CD14-positive monocyte (primary cell): ENCODE data around the gene BBS9. TPM values are rescaled to one million over a fixed set of nuclear protein-coding genes. Genes with fewer than 3 reads are reported as not detected.

Experiments
- DNase-seq, 3 donors: peaks; one replicate each; pipeline ENCODE4 v3.0.0-alpha.2; 2011 to 2022
- H2AFZ ChIP-seq: 2 replicates; pipeline ENCODE4 v1.6.0; 2012; ENCODE audit warnings: mild to moderate bottlenecking, low read depth, low read length, inconsistent platforms; ENCODE audit not compliant: insufficient read depth, poor library complexity, severe bottlenecking
- H3K27ac ChIP-seq, 2 donors: 1 replicate in 1 of 2; 2 replicates in 1 of 2; pipeline ENCODE4 v1.5.1; 2012 to 2013; ENCODE audit warnings: low read length in 2 of 2, control low read depth in 1 of 2, inconsistent platforms in 1 of 2, low read depth in 1 of 2, mild to moderate bottlenecking in 1 of 2
- H3K27me3 ChIP-seq, 2 donors: one replicate each; pipeline versions ENCODE4 v1.6.0 to v1.6.1; 2011 to 2013; ENCODE audit warnings: low read length in 2 of 2; ENCODE audit not compliant: control insufficient read depth in 2 of 2, insufficient read depth in 2 of 2
- H3K36me3 ChIP-seq, 2 donors: replicated peaks in 1 of 2; 1 replicate in 1 of 2; 2 replicates in 1 of 2; pipeline versions ENCODE4 v1.5.1 to v1.6.1; 2012 to 2013; ENCODE audit warnings: low read length in 2 of 2, control low read depth in 1 of 2, inconsistent platforms in 1 of 2, mild to moderate bottlenecking in 1 of 2; ENCODE audit not compliant: insufficient read depth in 2 of 2, control insufficient read depth in 1 of 2
- H3K4me1 ChIP-seq, 2 donors: 1 replicate in 1 of 2; 2 replicates in 1 of 2; pipeline versions ENCODE4 v1.5.1 to v1.6.1; 2012 to 2013; ENCODE audit warnings: low read length in 2 of 2, control low read depth in 1 of 2, inconsistent platforms in 1 of 2, mild to moderate bottlenecking in 1 of 2, moderate library complexity in 1 of 2; ENCODE audit not compliant: insufficient read depth in 2 of 2, control insufficient read depth in 1 of 2
- H3K4me2 ChIP-seq: replicated peaks from 2 replicates; pipeline ENCODE3; 2012; ENCODE audit warnings: low read length, moderate library complexity, mild to moderate bottlenecking; ENCODE audit not compliant: poor library complexity, severe bottlenecking; ENCODE audit errors: extremely low read depth
- H3K4me3 ChIP-seq, 3 experiments: fragments of 200-600 bp in 1 of 3; sonication (generic) in 1 of 3; replicated peaks in 1 of 3; 1 replicate in 2 of 3; 2 replicates in 1 of 3; pipeline ENCODE4 v1.5.1; 2011 to 2013; ENCODE audit warnings: low read length in 3 of 3, mild to moderate bottlenecking in 3 of 3, control low read depth in 2 of 3, low read depth in 2 of 3, inconsistent platforms in 1 of 3, moderate library complexity in 1 of 3
- H3K79me2 ChIP-seq: 2 replicates; pipeline ENCODE4 v1.6.0; 2012; ENCODE audit warnings: mild to moderate bottlenecking, control low read depth, inconsistent platforms, low read length, moderate library complexity; ENCODE audit not compliant: insufficient read depth
- H3K9ac ChIP-seq: 2 replicates; pipeline ENCODE4 v1.6.0; 2017; ENCODE audit warnings: low read length, mild to moderate bottlenecking; ENCODE audit not compliant: insufficient read depth, poor library complexity, severe bottlenecking
- H3K9me3 ChIP-seq, 2 donors: replicated peaks in 1 of 2; 1 replicate in 1 of 2; 2 replicates in 1 of 2; pipeline versions ENCODE4 v1.5.1 to v1.6.1; 2012 to 2013; ENCODE audit warnings: low read length in 2 of 2, control low read depth in 1 of 2; ENCODE audit not compliant: control insufficient read depth in 1 of 2, insufficient read depth in 1 of 2
- H4K20me1 ChIP-seq: 2 replicates; pipeline ENCODE4 v1.6.0; 2012; ENCODE audit warnings: mild to moderate bottlenecking, low read length, control low read depth, moderate library complexity; ENCODE audit not compliant: insufficient read depth
- H3K27ac Mint-ChIP-seq, 7 donors: one replicate each; pipeline ENCODE4 v1.8.0; 2020; ENCODE audit warnings: mild to moderate bottlenecking in 7 of 7, mixed read lengths in 7 of 7, moderate library complexity in 6 of 7, inconsistent platforms in 2 of 7
- H3K27me3 Mint-ChIP-seq, 3 donors: one replicate each; pipeline ENCODE4 v1.8.0; 2021 to 2022; ENCODE audit warnings: low read depth in 3 of 3, mild to moderate bottlenecking in 3 of 3, mixed read lengths in 3 of 3, moderate library complexity in 3 of 3, inconsistent platforms in 1 of 3
- H3K36me3 Mint-ChIP-seq, 2 donors: one replicate each; pipeline ENCODE4 v1.8.0; 2020; ENCODE audit warnings: mixed read lengths in 2 of 2, inconsistent platforms in 1 of 2, mild to moderate bottlenecking in 1 of 2
- H3K4me1 Mint-ChIP-seq: one replicate; pipeline ENCODE4 v1.8.0; 2020; ENCODE audit warnings: mild to moderate bottlenecking, mixed read lengths
- H3K4me3 Mint-ChIP-seq, 2 donors: one replicate each; pipeline ENCODE4 v1.8.0; 2020; ENCODE audit warnings: mild to moderate bottlenecking in 2 of 2, mixed read lengths in 2 of 2, moderate library complexity in 1 of 2
- H3K9me3 Mint-ChIP-seq, 7 donors: one replicate each; pipeline ENCODE4 v1.8.0; 2020 to 2022; ENCODE audit warnings: mixed read lengths in 7 of 7, mild to moderate bottlenecking in 6 of 7, moderate library complexity in 6 of 7, inconsistent platforms in 2 of 7
- CTCF ChIP-seq: fragments of 200-600 bp; IDR thresholded peaks from one replicate; pipeline ENCODE4 v1.8.0; 2022; ENCODE audit warnings: antibody characterized with exemption, mild to moderate bottlenecking
- WGBS: methylation state at CpG from one replicate; pipeline ENCODE4 v1.1.5; 2013; ENCODE audit warnings: missing lambda C conversion rate; ENCODE audit not compliant: insufficient coverage; 5-methylcytosine and 5-hydroxymethylcytosine counted together
- intact Hi-C, 2 donors: fragments of 100-400 bp; cut with micrococcal nuclease; formaldehyde crosslinking; loops; one replicate each; pipeline versions ENCODE4 v1.15.0 to v1.15.1; 2023
- polyA plus RNA-seq, 3 donors: library from polyadenylated mRNA; depleted of rRNA in 1 of 3; unstranded in 2 of 3; stranded (reverse) in 1 of 3; fragments of 300-500 nt in 2 of 3; fragments of >200 nt in 1 of 3; fragmentation: Illumina TruSeq in 2 of 3; gene quantifications; 1 replicate in 2 of 3; 2 replicates in 1 of 3; pipeline ENCODE4 v1.2.3, GENCODE V29; 2012 to 2021

The BBS9 gene
- polyA plus RNA-seq, 3 donors = 4.9 to 7.5 (median 6.8) TPM

GRCh38 chr7:33530664-33531063 lies 401.3 kb downstream of the BBS9 start:
- Mint-ChIP-seq H3K4me1 (no peaks in the 10 kb centered on the region), H3K9me3 (peaks cover 0 to 10% (median 5%) of the 10 kb centered on the region in 7 donors), H3K27me3 (no peaks in the 10 kb centered on the region), H3K27ac (no peak overlapping the region), H3K36me3 (no peaks in the 10 kb centered on the region), H3K4me3 (no peak overlapping the region)
- no peak overlapping the region for H3K4me2 ChIP-seq
- no peaks in the 10 kb centered on the region for H4K20me1 ChIP-seq
- H3K79me2 ChIP-seq = no peaks in the 10 kb centered on the region
- no peak for TF ChIP-seq CTCF
- H3K4me3 ChIP-seq = no peak overlapping the region
- no peaks in the 10 kb centered on the region for H3K36me3 ChIP-seq
- WGBS = no CpG with 5 or more reads among the region's 1 CpG
- no peaks in the 10 kb centered on the region for H3K4me1 ChIP-seq
- H2AFZ ChIP-seq = no peak overlapping the region
- H3K9ac ChIP-seq = no peak overlapping the region
- intact Hi-C loops = no loop called here
- no peaks in the 10 kb centered on the region for H3K27me3 ChIP-seq
- H3K9me3 ChIP-seq = peaks cover 0 to 6% of the 10 kb centered on the region in 2 donors
- H3K27ac ChIP-seq = no peak overlapping the region
- DNase-seq = no peak

DNA sequence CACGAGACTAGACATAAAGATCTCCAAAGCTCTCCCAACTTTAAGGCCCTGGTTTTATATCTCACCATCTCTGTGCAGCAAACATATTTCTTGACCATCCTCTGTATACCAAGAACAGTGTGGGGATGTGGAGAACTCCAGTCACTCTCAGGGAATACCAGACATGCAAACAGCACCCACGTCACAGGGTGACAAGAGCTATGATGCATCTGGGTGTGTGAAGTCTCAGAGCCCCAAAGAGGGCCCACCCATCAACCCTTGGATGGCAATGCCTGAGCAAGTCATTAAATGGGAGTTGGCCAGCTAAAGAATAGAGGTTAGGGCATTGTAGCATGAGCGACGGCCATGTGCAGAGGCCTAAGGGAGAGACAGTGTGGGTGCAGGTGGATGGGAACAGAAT lies 402.5 kb downstream of the BBS9 start:
- no peaks in the 10 kb centered on the region for H3K36me3 ChIP-seq
- H3K36me3 Mint-ChIP-seq = no peaks in the 10 kb centered on the region
- H3K4me3 Mint-ChIP-seq = no peak overlapping the region

More for the DNA sequence above, 402.5 kb downstream of the BBS9 start:
- Mint-ChIP-seq H3K27me3 (no peaks in the 10 kb centered on the region), H3K4me1 (no peaks in the 10 kb centered on the region), H3K9me3 (peaks cover 0 to 10% (median 4%) of the 10 kb centered on the region in 7 donors), H3K27ac (no peak overlapping the region)
- no peak overlapping the region for H3K4me3 ChIP-seq
- no peaks in the 10 kb centered on the region for H4K20me1 ChIP-seq
- 95% methylated on average over 2 of the region's 4 CpGs for WGBS
- DNase-seq = no peak
- peaks cover 0 to 6% of the 10 kb centered on the region in 2 donors for H3K9me3 ChIP-seq
- no peak for TF ChIP-seq CTCF
- no peaks in the 10 kb centered on the region for H3K79me2 ChIP-seq
- no peak overlapping the region for H3K27ac ChIP-seq
- no peak overlapping the region for H2AFZ ChIP-seq
- intact Hi-C loops = no loop called here
- H3K4me1 ChIP-seq = no peaks in the 10 kb centered on the region
- no peak overlapping the region for H3K9ac ChIP-seq
- H3K4me2 ChIP-seq = no peak overlapping the region
- H3K27me3 ChIP-seq = no peaks in the 10 kb centered on the region
